Stimulated activated CD8-positive, alpha-beta memory T cell treated with anti-CD3 and anti-CD28 coated beads, Interleukin-7, amount 100 ng/mL, for 24 hours (primary cell): ENCODE results near the gene CFB.
"Not testable (repeated sequence)": the region's sequence is repeated elsewhere in the genome, so short reads cannot be mapped to it uniquely, and the experiment has no call there.

Source experiments
- DNase-seq: peaks from one replicate; pipeline ENCODE4 v3.0.0-alpha.2; 2020; ENCODE audit warnings: low read depth

Gene CFB

DNA sequence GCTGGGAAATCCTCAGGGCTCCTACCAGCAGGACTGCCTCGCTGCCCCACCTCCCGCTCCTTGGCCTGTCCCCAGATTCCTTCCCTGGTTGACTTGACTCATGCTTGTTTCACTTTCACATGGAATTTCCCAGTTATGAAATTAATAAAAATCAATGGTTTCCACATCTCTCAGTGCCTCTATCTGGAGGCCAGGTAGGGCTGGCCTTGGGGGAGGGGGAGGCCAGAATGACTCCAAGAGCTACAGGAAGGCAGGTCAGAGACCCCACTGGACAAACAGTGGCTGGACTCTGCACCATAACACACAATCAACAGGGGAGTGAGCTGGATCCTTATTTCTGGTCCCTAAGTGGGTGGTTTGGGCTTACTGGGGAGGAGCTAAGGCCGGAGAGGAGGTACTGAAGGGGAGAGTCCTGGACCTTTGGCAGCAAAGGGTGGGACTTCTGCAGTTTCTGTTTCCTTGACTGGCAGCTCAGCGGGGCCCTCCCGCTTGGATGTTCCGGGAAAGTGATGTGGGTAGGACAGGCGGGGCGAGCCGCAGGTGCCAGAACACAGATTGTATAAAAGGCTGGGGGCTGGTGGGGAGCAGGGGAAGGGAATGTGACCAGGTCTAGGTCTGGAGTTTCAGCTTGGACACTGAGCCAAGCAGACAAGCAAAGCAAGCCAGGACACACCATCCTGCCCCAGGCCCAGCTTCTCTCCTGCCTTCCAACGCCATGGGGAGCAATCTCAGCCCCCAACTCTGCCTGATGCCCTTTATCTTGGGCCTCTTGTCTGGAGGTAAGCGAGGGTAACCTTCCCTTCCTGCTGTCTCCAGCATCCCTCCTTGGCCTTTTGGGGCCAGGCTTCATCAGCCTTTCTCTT lies at the start of gene CFB:
Gene CFB (plus strand): TSS at position 589 of the 863 bp plus-strand sequence. CDS start 127 bp downstream, at position 716.
- DNase-seq, result no peak

DNA sequence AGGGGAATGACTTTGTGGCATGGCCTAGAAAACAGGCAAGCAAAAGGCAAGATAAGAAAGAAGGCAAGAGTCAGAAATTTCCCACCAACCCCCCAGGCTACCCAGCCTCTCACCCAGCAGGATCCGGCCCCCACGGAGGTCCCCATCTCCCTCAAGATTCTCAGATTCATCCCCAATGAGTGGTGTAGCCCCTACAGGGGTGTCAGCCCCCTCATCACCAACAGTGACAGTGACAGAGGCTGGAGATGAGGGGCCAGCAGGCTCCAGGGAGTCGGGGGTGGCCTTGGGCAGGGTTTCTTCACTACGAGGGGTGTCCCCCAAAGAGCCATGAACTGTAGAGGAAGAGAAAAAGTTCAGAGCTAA lies 49.4 kb upstream of the CFB start:
- no peak for DNase-seq

- DNase-seq, result no peak
Observed at GRCh38 chr6:31896856-31897611, 48.9 kb upstream of the CFB start.

DNA sequence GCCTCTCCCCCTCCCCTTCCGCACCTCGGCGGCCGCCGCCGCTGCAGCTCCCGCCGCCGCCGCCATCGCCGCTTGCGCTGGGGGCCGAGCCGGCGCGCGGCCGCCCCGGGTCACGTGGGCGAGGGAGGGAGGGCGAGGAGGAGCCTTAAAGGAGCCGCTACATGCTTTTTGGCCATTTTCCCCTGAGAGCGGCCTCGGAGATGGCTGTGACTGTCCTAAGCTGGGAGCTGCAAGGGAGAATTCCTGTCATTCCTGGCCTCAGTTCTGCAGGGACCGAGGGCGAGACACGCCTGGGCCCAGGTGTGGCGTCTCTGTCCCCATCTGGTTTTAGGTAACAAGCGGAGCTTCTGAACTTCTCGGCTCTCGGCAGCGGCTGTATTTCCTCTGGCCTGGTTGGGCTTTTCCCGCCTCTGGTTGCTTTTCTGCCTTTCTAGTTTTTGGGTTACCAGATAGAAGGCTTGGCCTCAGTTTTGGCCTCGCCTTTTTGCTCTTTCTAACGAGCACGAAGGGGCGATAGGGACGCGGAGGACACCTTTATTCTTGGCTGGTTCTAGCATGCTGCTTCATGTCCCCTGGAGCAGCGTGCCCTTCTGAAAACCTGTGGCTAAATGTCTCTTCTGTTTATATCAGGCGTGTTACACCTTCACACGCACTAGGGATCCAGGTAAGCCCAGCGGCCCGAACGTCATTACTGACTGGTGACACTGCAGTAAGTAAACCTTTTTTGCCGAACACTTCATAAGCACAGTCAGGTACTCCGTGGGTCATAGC lies 48.1 kb upstream of the CFB start, which contains the start of gene EHMT2:
Gene EHMT2 (minus strand): TSS at position 87 of the 771 bp plus-strand sequence. CDS start 21 bp downstream, at position 66.
- peak; percentile 64 for DNase-seq

DNA sequence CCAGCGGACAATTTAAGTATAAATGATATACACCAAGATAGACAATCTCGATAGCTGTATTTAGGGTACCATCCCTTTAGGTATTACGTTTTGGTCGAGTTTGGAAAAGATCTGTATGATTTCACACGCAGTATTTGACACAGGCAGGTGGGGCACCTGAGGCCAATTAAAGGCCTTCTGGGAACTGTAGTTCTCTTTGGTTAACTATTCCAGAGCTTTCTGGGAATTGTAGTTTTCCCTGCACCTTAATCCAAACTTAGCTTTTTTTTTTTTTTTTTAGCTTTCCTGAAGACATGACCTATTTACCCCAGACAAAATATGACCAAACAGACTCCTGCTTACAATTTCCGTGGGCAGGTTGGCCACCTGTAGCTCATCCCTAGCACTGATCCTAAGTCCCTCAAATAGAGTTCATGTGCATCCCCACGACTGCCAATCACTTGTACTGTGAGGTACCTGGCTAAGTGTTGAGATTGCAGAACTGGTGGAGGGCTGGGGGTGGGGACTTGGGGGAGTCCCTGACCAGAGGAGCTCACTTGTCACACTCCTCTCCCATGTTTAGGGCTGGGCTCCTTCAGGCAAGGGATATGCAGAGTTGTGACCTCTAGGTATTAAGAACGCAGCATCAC lies 47.4 kb upstream of the CFB start:
- DNase-seq, result no peak

DNA sequence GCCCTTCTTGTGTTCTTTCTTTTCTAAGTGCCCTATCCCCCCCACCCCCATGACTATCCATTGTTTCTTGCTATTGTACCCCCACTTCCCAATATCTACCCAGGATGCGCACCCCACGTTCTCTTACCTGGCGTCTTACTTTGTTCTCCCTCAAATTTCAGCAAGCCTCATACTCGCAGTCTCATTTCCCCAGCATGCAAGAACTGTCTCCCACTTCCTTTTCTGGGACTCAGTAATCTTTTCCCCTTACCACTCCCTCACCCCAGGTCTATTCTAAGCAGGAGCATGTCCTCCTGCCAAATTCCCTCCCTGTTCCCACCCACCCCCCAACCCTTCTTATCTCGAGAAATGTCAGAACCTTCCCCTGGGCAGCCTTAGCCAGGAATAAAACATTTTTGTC lies 46.7 kb upstream of the CFB start:
- no peak for DNase-seq

- no peak for DNase-seq
Observed at GRCh38 chr6:31899882-31900722, 45.8 kb upstream of the CFB start.

GRCh38 chr6:31900917-31901414 lies 44.9 kb upstream of the CFB start:
- DNase-seq, result no peak

DNA sequence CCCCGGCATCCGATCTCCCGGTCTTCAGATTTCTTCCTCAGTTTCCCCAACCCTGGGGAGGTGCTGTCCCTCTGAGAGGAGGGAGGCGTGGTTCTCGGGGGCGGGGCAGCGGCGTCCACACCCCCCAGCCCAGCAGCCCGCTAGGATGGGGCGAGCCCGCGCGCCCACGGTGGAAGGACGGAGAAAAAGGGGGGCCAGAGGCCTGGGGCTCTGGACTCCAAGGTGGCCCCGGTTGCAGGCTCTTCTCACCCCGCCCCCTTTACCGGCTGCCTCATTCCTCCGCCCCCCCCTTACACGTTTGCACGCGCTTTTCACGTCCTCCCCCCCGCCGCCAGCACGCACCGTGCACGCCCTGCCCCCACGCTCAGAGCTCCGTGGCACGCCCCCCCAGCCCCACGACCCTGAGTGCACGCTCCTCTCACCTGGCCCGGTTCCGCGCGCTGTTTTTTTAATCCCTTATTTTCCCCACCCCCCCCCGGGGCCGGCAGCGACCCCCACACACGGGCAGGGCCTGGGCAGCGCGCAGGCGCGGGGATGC lies 44.4 kb upstream of the CFB start:
- peak; percentile 35 for DNase-seq

GRCh38 chr6:31901953-31902643 lies 43.8 kb upstream of the CFB start, which contains the start of gene ZBTB12:
ZBTB12 (minus strand) TSS chr6:31902086; CDS start chr6:31901305, 781 bp downstream.
- DNase-seq, result peak; percentile 73

- DNase-seq, result no peak
Observed at GRCh38 chr6:31903957-31904356, 41.9 kb upstream of the CFB start.

DNA sequence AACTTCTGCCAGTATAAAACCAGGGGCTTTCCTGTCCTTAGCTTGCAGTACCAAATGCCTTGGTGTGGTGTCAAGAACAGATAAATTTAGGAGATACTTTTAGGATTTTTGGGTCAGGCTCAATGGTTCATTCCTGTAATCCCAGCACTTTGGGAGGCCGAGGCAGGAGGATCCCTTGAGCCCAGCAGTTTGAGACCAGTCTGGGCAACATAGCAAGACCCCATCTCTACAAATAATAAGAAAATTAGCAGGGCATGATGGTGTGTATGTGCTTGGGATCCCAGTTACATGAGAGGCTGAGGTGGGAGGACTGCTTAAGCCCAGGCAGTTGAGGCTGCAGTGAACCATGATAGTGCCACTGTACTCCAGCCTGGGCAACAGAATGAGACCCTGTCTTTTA lies 40.9 kb upstream of the CFB start:
- no peak for DNase-seq

- no peak for DNase-seq
Observed at GRCh38 chr6:31906122-31906521, 39.8 kb upstream of the CFB start.

DNA sequence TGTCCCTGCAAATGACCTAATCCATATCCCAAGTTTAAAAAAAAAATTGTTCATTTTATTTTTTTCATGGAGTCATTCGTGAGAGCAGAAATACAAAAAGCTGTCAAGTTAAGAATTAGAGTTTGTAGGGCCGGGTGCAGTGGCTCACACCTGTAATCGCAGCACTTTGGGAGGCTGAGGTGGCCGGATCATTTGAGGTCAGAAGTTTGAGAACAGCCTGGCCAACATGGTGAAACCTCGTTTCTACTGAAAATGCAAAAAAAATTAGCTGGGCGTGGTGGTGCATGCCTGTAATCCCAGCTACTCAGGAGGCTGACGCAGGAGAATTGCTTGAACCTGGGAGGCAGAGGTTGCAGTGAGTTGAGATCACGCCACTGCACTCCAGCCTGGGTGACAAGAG lies 39.2 kb upstream of the CFB start:
- DNase-seq, result not testable (repeated sequence)

DNA sequence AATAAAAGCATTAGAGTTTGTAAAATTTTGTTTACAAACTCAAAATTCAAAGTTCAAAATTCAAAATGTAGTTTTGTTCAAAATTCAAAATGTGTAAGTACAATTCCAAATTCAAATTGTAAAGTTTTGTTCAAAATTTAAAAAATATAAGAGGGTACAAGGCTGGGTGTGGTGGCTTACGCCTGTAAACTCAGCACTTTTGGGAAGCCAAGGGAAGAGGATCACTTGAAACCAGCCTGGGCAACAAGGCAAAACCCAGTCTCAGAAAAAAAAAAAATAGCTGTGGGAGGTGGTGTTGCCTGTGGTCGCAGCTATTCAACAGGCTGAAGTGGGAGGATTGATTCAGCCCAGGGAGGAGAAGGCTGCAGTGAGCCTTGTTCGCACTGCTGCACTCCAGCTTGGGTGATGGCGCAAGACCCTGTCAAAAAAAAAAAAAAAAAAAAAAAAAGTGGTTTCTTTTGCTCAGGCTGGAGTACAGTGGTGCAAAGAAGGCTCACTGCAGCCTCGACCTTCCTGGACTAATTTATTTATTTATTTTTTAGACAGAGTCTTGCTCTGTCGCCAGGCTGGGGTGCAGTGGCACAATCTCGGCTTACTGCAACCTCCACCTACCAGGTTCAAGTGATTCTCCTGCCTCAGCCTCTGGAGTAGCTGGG lies 38.6 kb upstream of the CFB start:
- no peak for DNase-seq

GRCh38 chr6:31908255-31908654 lies 37.6 kb upstream of the CFB start:
- DNase-seq, result not testable (repeated sequence)

- DNase-seq, result no peak
Observed at GRCh38 chr6:31908791-31909190, 37.1 kb upstream of the CFB start.

- not testable (repeated sequence) for DNase-seq
Observed at GRCh38 chr6:31909298-31909697, 36.6 kb upstream of the CFB start.
